K562 (cell line): ENCODE data around the gene NABP1. TPM values are rescaled to one million over a fixed set of nuclear protein-coding genes. Genes with fewer than 3 reads are reported as not detected.

Source experiments
- CAMTA2 ChIP-seq: fragments of 250-450 bp; sonication (Bioruptor Pico); conservative IDR thresholded peaks from 2 replicates; pipeline ENCODE4 v1.5.1; 2022
- HOXB6 ChIP-seq: fragments of 250-450 bp; sonication (Bioruptor Pico); IDR thresholded peaks from 2 replicates; pipeline ENCODE4 v1.5.1; 2022; ENCODE audit warnings: mild to moderate bottlenecking, borderline replicate concordance
- KDM2B ChIP-seq: fragments of 250-450 bp; sonication (Bioruptor Pico); IDR thresholded peaks from 2 replicates; pipeline ENCODE4 v1.8.0; 2021; ENCODE audit warnings: mild to moderate bottlenecking, moderate library complexity
- MBD2 ChIP-seq: sonication (generic); IDR thresholded peaks from 2 replicates; pipeline ENCODE4 v1.6.1; 2016; ENCODE audit warnings: low read depth, borderline replicate concordance
- MTF1 ChIP-seq: fragments of 250-450 bp; sonication (Bioruptor Pico); IDR thresholded peaks from 2 replicates; pipeline ENCODE4 v1.9.0; 2021; ENCODE audit warnings: moderate library complexity, mild to moderate bottlenecking, inconsistent platforms, borderline replicate concordance
- RBM25 ChIP-seq: fragments of 200-400 bp; formaldehyde crosslinking; IDR thresholded peaks from 2 replicates; pipeline ENCODE4 v1.6.1; 2018; ENCODE audit warnings: low read length, low read depth, moderate library complexity; ENCODE audit not compliant: severe bottlenecking
- ZNF124 ChIP-seq: sonication (generic); formaldehyde crosslinking; IDR thresholded peaks from 2 replicates; pipeline ENCODE4 v1.8.1; 2022; ENCODE audit warnings: missing genetic modification reagents
- ZNF408 ChIP-seq: fragments of 250-450 bp; sonication (Bioruptor Pico); IDR thresholded peaks from 2 replicates; pipeline ENCODE4 v1.4.0; 2020; ENCODE audit warnings: low read depth, mild to moderate bottlenecking, moderate library complexity
- polyA plus RNA-seq, 8 experiments: library from polyadenylated mRNA; depleted of rRNA in 4 of 8; stranded (reverse) in 5 of 8; unstranded in 3 of 8; fragments of >200 nt; fragmentation: Nextera tagmentation in 2 of 8; fragmentation: Illumina TruSeq in 1 of 8; extraction: Ambion mirVana in 2 of 8; extraction: Trizol in 1 of 8; gene quantifications; 2 replicates each; pipeline versions ENCODE4 v1.2.1 to v1.2.3, GENCODE V29; 2011 to 2014; ENCODE audit warnings: inconsistent platforms in 1 of 8, missing spikeins in 1 of 8
- total RNA-seq, 7 experiments: library from RNA; depleted of rRNA in 6 of 7; stranded (reverse); fragments of >200 nt in 6 of 7; fragmentation: Illumina TruSeq in 2 of 7; extraction: Trizol in 2 of 7; gene quantifications; 2 replicates each; pipeline versions ENCODE4 v1.2.1 to v1.2.3, GENCODE V29; 2011 to 2021; ENCODE audit warnings: low replicate concordance in 1 of 7
- TF ChIP-seq, protein P1 (sequence below), 2 experiments: fragments of 450-650 bp; formaldehyde crosslinking in 1 of 2; IDR thresholded peaks; 2 replicates each; pipeline versions ENCODE4 v1.4.0 to v1.6.1; 2014 to 2020; ENCODE audit warnings: mild to moderate bottlenecking in 2 of 2, borderline replicate concordance in 1 of 2, low read depth in 1 of 2
- TF ChIP-seq, protein P2 (sequence below), 3 experiments: fragments of 200-800 bp in 1 of 3; sonication (Bioruptor generic) in 1 of 3; sonication (generic) in 1 of 3; formaldehyde crosslinking in 1 of 3; IDR thresholded peaks; 2 replicates each; pipeline versions ENCODE4 v1.6.1 to v1.8.0; 2016 to 2022; ENCODE audit warnings: mild to moderate bottlenecking in 2 of 3, missing compliant biosample characterization in 2 of 3, missing genetic modification characterization in 2 of 3, missing genetic modification reagents in 1 of 3
- TF ChIP-seq, protein P3 (sequence below): fragments of 250-450 bp; sonication (Bioruptor Pico); IDR thresholded peaks from 2 replicates; pipeline ENCODE4 v1.8.0; 2022; ENCODE audit warnings: moderate library complexity, mild to moderate bottlenecking, inconsistent platforms

NABP1 gene
- total and polyA plus RNA-seq, 9 of the 15 experiments (the other 6 are each of a cell fraction or from before 2014, with no cell fraction given), result 12.8 to 44.0 (median 20.2) TPM

DNA sequence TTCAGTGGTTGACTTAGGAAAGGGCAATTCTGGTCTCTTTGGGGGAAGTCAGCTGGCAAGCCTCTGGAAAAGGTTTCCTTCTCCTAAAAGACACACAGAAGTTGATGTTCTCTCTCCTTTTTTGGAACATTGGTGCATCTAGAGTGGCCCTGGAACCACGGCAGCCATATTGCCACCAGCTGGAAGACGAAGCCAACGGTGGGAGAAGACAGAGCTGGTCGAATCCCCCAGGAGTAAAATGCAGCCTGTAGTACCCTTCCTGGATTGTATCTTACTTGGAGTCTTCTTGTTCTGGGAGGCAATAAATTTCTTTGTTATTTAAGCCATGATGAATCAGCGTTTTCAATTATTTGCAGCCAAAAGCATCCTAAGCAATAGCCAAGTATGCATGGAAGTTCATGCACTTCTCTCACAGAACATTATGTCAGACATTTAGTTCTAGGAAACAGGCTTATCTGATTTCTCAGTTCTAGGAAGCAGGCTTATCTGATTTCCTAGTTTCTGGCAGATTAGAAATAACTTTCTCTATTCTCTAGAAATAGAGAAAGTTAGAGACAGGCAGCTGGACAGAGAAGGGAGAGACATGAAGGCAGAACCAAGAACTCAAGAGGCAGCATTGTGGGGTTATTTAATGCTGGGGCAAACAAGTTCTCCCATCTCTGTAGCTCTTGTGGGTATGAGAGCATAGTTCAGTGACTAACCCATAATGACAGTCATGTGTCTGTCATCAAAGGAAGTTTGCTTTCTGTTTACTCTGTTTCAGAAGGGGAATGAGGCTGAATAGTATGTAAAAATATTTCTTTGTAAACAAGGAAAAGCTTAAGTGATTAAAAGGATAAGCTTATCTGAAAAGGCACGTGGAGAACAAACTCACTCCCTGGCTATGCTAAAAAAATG lies 40.5 kb upstream of the NABP1 start (continued):
- TF ChIP-seq, protein P1, sequence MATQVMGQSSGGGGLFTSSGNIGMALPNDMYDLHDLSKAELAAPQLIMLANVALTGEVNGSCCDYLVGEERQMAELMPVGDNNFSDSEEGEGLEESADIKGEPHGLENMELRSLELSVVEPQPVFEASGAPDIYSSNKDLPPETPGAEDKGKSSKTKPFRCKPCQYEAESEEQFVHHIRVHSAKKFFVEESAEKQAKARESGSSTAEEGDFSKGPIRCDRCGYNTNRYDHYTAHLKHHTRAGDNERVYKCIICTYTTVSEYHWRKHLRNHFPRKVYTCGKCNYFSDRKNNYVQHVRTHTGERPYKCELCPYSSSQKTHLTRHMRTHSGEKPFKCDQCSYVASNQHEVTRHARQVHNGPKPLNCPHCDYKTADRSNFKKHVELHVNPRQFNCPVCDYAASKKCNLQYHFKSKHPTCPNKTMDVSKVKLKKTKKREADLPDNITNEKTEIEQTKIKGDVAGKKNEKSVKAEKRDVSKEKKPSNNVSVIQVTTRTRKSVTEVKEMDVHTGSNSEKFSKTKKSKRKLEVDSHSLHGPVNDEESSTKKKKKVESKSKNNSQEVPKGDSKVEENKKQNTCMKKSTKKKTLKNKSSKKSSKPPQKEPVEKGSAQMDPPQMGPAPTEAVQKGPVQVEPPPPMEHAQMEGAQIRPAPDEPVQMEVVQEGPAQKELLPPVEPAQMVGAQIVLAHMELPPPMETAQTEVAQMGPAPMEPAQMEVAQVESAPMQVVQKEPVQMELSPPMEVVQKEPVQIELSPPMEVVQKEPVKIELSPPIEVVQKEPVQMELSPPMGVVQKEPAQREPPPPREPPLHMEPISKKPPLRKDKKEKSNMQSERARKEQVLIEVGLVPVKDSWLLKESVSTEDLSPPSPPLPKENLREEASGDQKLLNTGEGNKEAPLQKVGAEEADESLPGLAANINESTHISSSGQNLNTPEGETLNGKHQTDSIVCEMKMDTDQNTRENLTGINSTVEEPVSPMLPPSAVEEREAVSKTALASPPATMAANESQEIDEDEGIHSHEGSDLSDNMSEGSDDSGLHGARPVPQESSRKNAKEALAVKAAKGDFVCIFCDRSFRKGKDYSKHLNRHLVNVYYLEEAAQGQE (IDR thresholded peaks at IDR 0.05; ENCODE audit: borderline replicate concordance), result peak; percentile 24; the same call in 1 of the 2 replicates
- TF ChIP-seq, protein P1 (CRISPR knock-in tag; IDR thresholded peaks at IDR 0.05; ENCODE audit: low read depth), result no peak
- TF ChIP-seq ZNF124 (CRISPR knock-in tag) (no peak), MTF1 (CRISPR knock-in tag) (no peak), ZNF408 (CRISPR knock-in tag) (no peak), KDM2B (CRISPR knock-in tag) (no peak), RBM25 (no peak), MBD2 (no peak), HOXB6 (CRISPR knock-in tag) (no peak), CAMTA2 (CRISPR knock-in tag) (no peak)
- TF ChIP-seq, protein P2, sequence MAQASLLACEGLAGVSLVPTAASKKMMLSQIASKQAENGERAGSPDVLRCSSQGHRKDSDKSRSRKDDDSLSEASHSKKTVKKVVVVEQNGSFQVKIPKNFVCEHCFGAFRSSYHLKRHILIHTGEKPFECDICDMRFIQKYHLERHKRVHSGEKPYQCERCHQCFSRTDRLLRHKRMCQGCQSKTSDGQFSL (CRISPR knock-in tag; IDR thresholded peaks at IDR 0.05), result no peak
- TF ChIP-seq, protein P2 (tag; IDR thresholded peaks at IDR 0.05), result no peak
- TF ChIP-seq, protein P3, sequence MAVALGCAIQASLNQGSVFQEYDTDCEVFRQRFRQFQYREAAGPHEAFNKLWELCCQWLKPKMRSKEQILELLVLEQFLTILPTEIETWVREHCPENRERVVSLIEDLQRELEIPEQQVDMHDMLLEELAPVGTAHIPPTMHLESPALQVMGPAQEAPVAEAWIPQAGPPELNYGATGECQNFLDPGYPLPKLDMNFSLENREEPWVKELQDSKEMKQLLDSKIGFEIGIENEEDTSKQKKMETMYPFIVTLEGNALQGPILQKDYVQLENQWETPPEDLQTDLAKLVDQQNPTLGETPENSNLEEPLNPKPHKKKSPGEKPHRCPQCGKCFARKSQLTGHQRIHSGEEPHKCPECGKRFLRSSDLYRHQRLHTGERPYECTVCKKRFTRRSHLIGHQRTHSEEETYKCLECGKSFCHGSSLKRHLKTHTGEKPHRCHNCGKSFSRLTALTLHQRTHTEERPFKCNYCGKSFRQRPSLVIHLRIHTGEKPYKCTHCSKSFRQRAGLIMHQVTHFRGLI (CRISPR knock-in tag), result no peak
